ENCODE measurements around the gene TMEM114. TPM values are rescaled to one million over a fixed set of nuclear protein-coding genes. Genes with fewer than 3 reads are reported as not detected.

TMEM114 gene
- total RNA-seq, 1 experiment from 2014 or later: not detected

GRCh38 chr16:8607214-8607613 is 16.9 kb upstream of the TMEM114 start:
- CTCF ChIA-PET: interaction anchor here (1.0 kb wide), 1 partner anchor 278 kb away, joined by 4 read pairs; no protein-coding TSS in a partner anchor
- BruUV-seq (replicated peaks): no TSS peak
- DNase-seq: no peak
- TF ChIP-seq CTCF (IDR thresholded peaks at IDR 0.05; ENCODE audit: unreplicated experiment): no peak
- Mint-ChIP-seq H3K36me3 (ENCODE audit: insufficient read depth, unreplicated experiment) (no peaks in the 10 kb centered on the region), H3K27ac (ENCODE audit: unreplicated experiment) (no peak overlapping the region), H3K4me1 (ENCODE audit: low read depth, unreplicated experiment) (no peaks in the 10 kb centered on the region), H3K27me3 (ENCODE audit: unreplicated experiment) (peaks cover 93% of the 10 kb centered on the region), H3K4me3 (ENCODE audit: low read depth, unreplicated experiment) (no peak overlapping the region), H3K9me3 (ENCODE audit: low read depth, unreplicated experiment) (no peaks in the 10 kb centered on the region)
- intact Hi-C loops (cut with micrococcal nuclease; ENCODE audit: unreplicated experiment): no loop called here

GRCh38 chr16:8605554-8605953 is 15.2 kb upstream of the TMEM114 start:
- H3K27me3 Mint-ChIP-seq (ENCODE audit: unreplicated experiment): peaks cover 93% of the 10 kb centered on the region
- no peak overlapping the region for H3K4me3 Mint-ChIP-seq (ENCODE audit: low read depth, unreplicated experiment)
- H3K9me3 Mint-ChIP-seq (ENCODE audit: low read depth, unreplicated experiment): no peaks in the 10 kb centered on the region
- no peaks in the 10 kb centered on the region for H3K4me1 Mint-ChIP-seq (ENCODE audit: low read depth, unreplicated experiment)
- no peak overlapping the region for H3K27ac Mint-ChIP-seq (ENCODE audit: unreplicated experiment)
- DNase-seq: no peak
- intact Hi-C loops (cut with micrococcal nuclease; ENCODE audit: unreplicated experiment): no loop called here
- BruUV-seq (replicated peaks): no TSS peak
- H3K36me3 Mint-ChIP-seq (ENCODE audit: insufficient read depth, unreplicated experiment): no peaks in the 10 kb centered on the region
- TF ChIP-seq CTCF (IDR thresholded peaks at IDR 0.05; ENCODE audit: unreplicated experiment): no peak
- CTCF ChIA-PET: no interaction called here

- Mint-ChIP-seq H3K27ac (ENCODE audit: unreplicated experiment) (no peak overlapping the region), H3K27me3 (ENCODE audit: unreplicated experiment) (peaks cover 94% of the 10 kb centered on the region), H3K36me3 (ENCODE audit: insufficient read depth, unreplicated experiment) (no peaks in the 10 kb centered on the region), H3K9me3 (ENCODE audit: low read depth, unreplicated experiment) (no peaks in the 10 kb centered on the region), H3K4me1 (ENCODE audit: low read depth, unreplicated experiment) (no peaks in the 10 kb centered on the region), H3K4me3 (ENCODE audit: low read depth, unreplicated experiment) (no peak overlapping the region)
- BruUV-seq (replicated peaks): no TSS peak
- intact Hi-C loops (cut with micrococcal nuclease; ENCODE audit: unreplicated experiment): no loop called here
- CTCF ChIA-PET: no interaction called here
- no peak for TF ChIP-seq CTCF (IDR thresholded peaks at IDR 0.05; ENCODE audit: unreplicated experiment)
- no peak for DNase-seq
Measured at GRCh38 chr16:8600144-8600775, 9.9 kb upstream of the TMEM114 start.

GRCh38 chr16:8596581-8596980 is 6.3 kb upstream of the TMEM114 start:
- Mint-ChIP-seq H3K27me3 (ENCODE audit: unreplicated experiment) (peaks cover 57% of the 10 kb centered on the region), H3K4me1 (ENCODE audit: low read depth, unreplicated experiment) (no peaks in the 10 kb centered on the region), H3K27ac (ENCODE audit: unreplicated experiment) (no peak overlapping the region), H3K9me3 (ENCODE audit: low read depth, unreplicated experiment) (no peaks in the 10 kb centered on the region), H3K4me3 (ENCODE audit: low read depth, unreplicated experiment) (no peak overlapping the region), H3K36me3 (ENCODE audit: insufficient read depth, unreplicated experiment) (no peaks in the 10 kb centered on the region)
- CTCF ChIA-PET: no interaction called here
- no TSS peak for BruUV-seq (replicated peaks)
- intact Hi-C loops (cut with micrococcal nuclease; ENCODE audit: unreplicated experiment): no loop called here
- DNase-seq: no peak
- TF ChIP-seq CTCF (IDR thresholded peaks at IDR 0.05; ENCODE audit: unreplicated experiment): no peak
